HCT116 (cell line): Measurements from ENCODE around the gene CDK11A. TPM values are rescaled to one million over a fixed set of nuclear protein-coding genes. Genes with fewer than 3 reads are reported as not detected.
"Not testable (repeated sequence)": the region's sequence is repeated elsewhere in the genome, so short reads cannot be mapped to it uniquely, and the experiment has no call there.

Experiments
- ATAC-seq: fragments of 200-7000 bp; cut with Tn5 transposase; 2 replicates; pipeline ENCODE4 v1.9.1; 2020; ENCODE audit warnings: mild to moderate bottlenecking, moderate library complexity
- BruUV-seq: library from RNA; stranded (reverse); fragments of 400-500 nt; replicated peaks from 2 replicates; lab custom pipeline; 2021; lab: Mats Ljungman, UMichigan
- CTCF ChIA-PET: fragments of 300-600 bp; sonication (Branson Sonifier 250); formaldehyde crosslinking; loops from one replicate; lab custom pipeline; 2021; ENCODE audit warnings: antibody characterized with exemption; lab: Charles Lee
- POLR2A ChIA-PET: fragments of 300-600, 350-600 bp; sonication (Branson Sonifier 250); formaldehyde crosslinking; loops from one replicate; lab custom pipeline; 2021; ENCODE audit warnings: antibody characterized with exemption; lab: Charles Lee
- RAD21 ChIA-PET, 2 experiments: fragments of 300-600 bp; sonication (Branson Sonifier 250); formaldehyde crosslinking; loops; one replicate each; lab custom pipeline; 2023; ENCODE audit warnings: low total read pairs in 2 of 2; ENCODE audit not compliant: uncharacterized antibody in 2 of 2, unreplicated experiment in 2 of 2, low non-redundant PET in 1 of 2; lab: Charles Lee
- DNase-seq: peaks from one replicate; pipeline ENCODE4 v3.0.0-alpha.2; 2010; ENCODE audit warnings: low read depth, low spot score
- H2AFZ ChIP-seq: fragments of 200-600 bp; shearing (Covaris generic), sonication (generic); 2 replicates; pipeline ENCODE4 v1.6.1; 2017; ENCODE audit warnings: low read depth, mixed run types, mixed read lengths, antibody characterized with exemption, low read length; ENCODE audit not compliant: poor library complexity, severe bottlenecking
- H3K27ac ChIP-seq: 2 replicates; pipeline ENCODE4 v1.5.1; 2012; ENCODE audit warnings: low read depth, low read length
- H3K27me3 ChIP-seq: fragments of 200-600 bp; sonication (generic); 2 replicates; pipeline ENCODE4 v1.6.1; 2016; ENCODE audit warnings: mixed run types, low read length, mixed read lengths; ENCODE audit not compliant: insufficient read depth
- H3K36me3 ChIP-seq, 2 experiments: fragments of 200-500 bp in 1 of 2; fragments of 200-600 bp in 1 of 2; sonication (Bioruptor generic) in 1 of 2; sonication (generic) in 1 of 2; 2 replicates each; pipeline versions ENCODE4 v1.5.1 to v1.6.1; 2014 to 2016; ENCODE audit warnings: low read length in 2 of 2, inconsistent platforms in 1 of 2, mixed read lengths in 1 of 2, mixed run types in 1 of 2; ENCODE audit not compliant: insufficient read depth in 2 of 2, control insufficient read depth in 1 of 2
- H3K4me1 ChIP-seq, 2 experiments: fragments of 200-600 bp in 1 of 2; sonication (generic) in 1 of 2; 2 replicates each; pipeline versions ENCODE4 v1.5.1 to v1.6.1; 2012 to 2017; ENCODE audit warnings: low read length in 2 of 2, inconsistent platforms in 1 of 2, mild to moderate bottlenecking in 1 of 2, mixed read lengths in 1 of 2, mixed run types in 1 of 2, moderate library complexity in 1 of 2; ENCODE audit not compliant: insufficient read depth in 2 of 2, control insufficient read depth in 1 of 2
- H3K4me2 ChIP-seq: fragments of 200-600 bp; sonication (generic); 2 replicates; pipeline ENCODE4 v1.6.1; 2017; ENCODE audit warnings: mixed run types, low read length, mixed read lengths
- H3K4me3 ChIP-seq, 2 experiments: fragments of 200-600 bp in 1 of 2; sonication (generic) in 1 of 2; replicated peaks in 1 of 2; 2 replicates each; pipeline ENCODE4 v1.5.1; 2011 to 2016; ENCODE audit warnings: low read length in 2 of 2, control low read depth in 1 of 2, low read depth in 1 of 2, mild to moderate bottlenecking in 1 of 2, mixed read lengths in 1 of 2, mixed run types in 1 of 2
- H3K79me2 ChIP-seq: fragments of 200-600 bp; sonication (generic); 2 replicates; pipeline ENCODE4 v1.6.1; 2017; ENCODE audit warnings: mild to moderate bottlenecking, mixed run types, low read length, moderate library complexity, mixed read lengths; ENCODE audit not compliant: insufficient read depth
- H3K9ac ChIP-seq: fragments of 200-600 bp; sonication (generic); 2 replicates; pipeline ENCODE4 v1.6.1; 2016; ENCODE audit warnings: low read length, mixed read lengths
- H3K9me2 ChIP-seq: fragments of 200-600 bp; sonication (generic), shearing (Covaris generic); 2 replicates; pipeline ENCODE4 v1.6.1; 2017; ENCODE audit warnings: mixed run types, mild to moderate bottlenecking, moderate library complexity; ENCODE audit not compliant: insufficient read depth
- H3K9me3 ChIP-seq, 2 experiments: fragments of 200-500 bp in 1 of 2; fragments of 200-600 bp in 1 of 2; sonication (Bioruptor generic) in 1 of 2; sonication (generic) in 1 of 2; 2 replicates each; pipeline ENCODE4 v1.6.1; 2014 to 2017; ENCODE audit warnings: low read length in 2 of 2, mixed read lengths in 2 of 2, inconsistent platforms in 1 of 2, low read depth in 1 of 2, mild to moderate bottlenecking in 1 of 2, mixed run types in 1 of 2, moderate library complexity in 1 of 2; ENCODE audit not compliant: control insufficient read depth in 1 of 2, insufficient read depth in 1 of 2
- H4K20me1 ChIP-seq: fragments of 200-600 bp; sonication (generic), shearing (Covaris generic); 2 replicates; pipeline ENCODE4 v1.6.1; 2017; ENCODE audit warnings: mixed run types, mild to moderate bottlenecking, moderate library complexity; ENCODE audit not compliant: insufficient read depth
- EGR1 ChIP-seq: IDR thresholded peaks from 2 replicates; pipeline ENCODE4 v1.6.1; 2012; ENCODE audit warnings: low read depth
- ELF1 ChIP-seq: IDR thresholded peaks from 2 replicates; pipeline ENCODE4 v1.6.1; 2012; ENCODE audit warnings: low read depth, borderline replicate concordance
- intact Hi-C: fragments of 100-400 bp; cut with micrococcal nuclease; formaldehyde crosslinking; loops from 2 replicates; pipeline ENCODE4 v1.10.0; 2022
- total RNA-seq: library from RNA; stranded (reverse); gene quantifications from one replicate; pipeline ENCODE4 v1.2.1, GENCODE V29; 2021; ENCODE audit not compliant: unreplicated experiment

The CDK11A gene
- total RNA-seq, 1 experiment from 2014 or later: 61.0 TPM

- Histone ChIP-seq H3K79me2 (no peaks in the 10 kb centered on the region), H3K4me3 (no peak overlapping the region), H3K9me3 (no peaks in the 10 kb centered on the region), H3K27ac (0 out of 2 replicates have a peak overlapping the region, but pooled peaks have one; percentile 15), H2AFZ (no peak overlapping the region), H3K9ac (no peak overlapping the region), H3K4me1 (peaks cover 0 to 7% of the 10 kb centered on the region in 2 experiments; a peak in 1 of 4 replicates), H3K27me3 (no peaks in the 10 kb centered on the region), H3K9me2 (no peaks in the 10 kb centered on the region), H3K36me3 (no peaks in the 10 kb centered on the region), H4K20me1 (no peaks in the 10 kb centered on the region)
- intact Hi-C loops: no loop called here
- ATAC-seq (no peak), DNase-seq (no peak)
- BruUV-seq: no TSS peak
- RAD21 ChIA-PET: no interaction called here
- no peak for TF ChIP-seq ELF1
- no peak for TF ChIP-seq EGR1
- TF ChIP-seq, all 23 proteins: peak for 0
- ChIA-PET POLR2A (no interaction called here), CTCF (no interaction called here)
- no peak overlapping the region for H3K4me2 ChIP-seq
Observed at GRCh38 chr1:1677718-1678580, 46.2 kb downstream of the CDK11A start.

DNA sequence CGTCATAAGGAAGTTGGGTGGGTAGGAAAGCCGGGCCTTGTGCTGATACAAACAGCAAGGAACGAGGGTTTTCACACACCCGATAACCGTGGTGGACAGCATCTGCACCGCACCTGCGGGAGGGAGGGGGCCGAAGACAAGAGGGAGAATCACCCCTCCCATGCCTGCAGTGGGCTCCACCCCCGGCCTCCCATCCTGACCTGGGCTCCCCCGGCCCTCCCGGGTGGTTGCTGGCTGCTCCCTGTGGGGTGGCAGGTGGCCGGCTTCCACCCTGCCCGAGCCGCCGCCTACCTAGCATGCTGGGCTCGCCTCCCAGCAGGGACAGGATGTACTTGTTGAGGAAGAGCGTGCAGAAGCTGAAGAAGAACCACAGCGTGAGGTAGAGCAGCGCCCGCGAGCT, 48.1 kb downstream of the CDK11A start:
- BruUV-seq, ATAC-seq, H3K9ac ChIP-seq, H2AFZ ChIP-seq, H3K27ac ChIP-seq, H3K9me2 ChIP-seq, H3K9me3 ChIP-seq, H4K20me1 ChIP-seq, H3K27me3 ChIP-seq, H3K4me2 ChIP-seq, CTCF ChIA-PET, H3K79me2 ChIP-seq, RAD21 ChIA-PET, H3K4me3 ChIP-seq, POLR2A ChIA-PET, DNase-seq, H3K4me1 ChIP-seq, intact Hi-C loops, H3K36me3 ChIP-seq: not testable (repeated sequence)

GRCh38 chr1:1675218-1675617, 48.9 kb downstream of the CDK11A start:
- H3K79me2 ChIP-seq, H2AFZ ChIP-seq, CTCF ChIA-PET, H3K4me1 ChIP-seq, RAD21 ChIA-PET, H3K9me3 ChIP-seq, POLR2A ChIA-PET, H4K20me1 ChIP-seq, H3K9me2 ChIP-seq, H3K27ac ChIP-seq, H3K27me3 ChIP-seq, H3K36me3 ChIP-seq, intact Hi-C loops, DNase-seq, ATAC-seq, H3K4me3 ChIP-seq, BruUV-seq, H3K4me2 ChIP-seq, H3K9ac ChIP-seq: not testable (repeated sequence)

DNA sequence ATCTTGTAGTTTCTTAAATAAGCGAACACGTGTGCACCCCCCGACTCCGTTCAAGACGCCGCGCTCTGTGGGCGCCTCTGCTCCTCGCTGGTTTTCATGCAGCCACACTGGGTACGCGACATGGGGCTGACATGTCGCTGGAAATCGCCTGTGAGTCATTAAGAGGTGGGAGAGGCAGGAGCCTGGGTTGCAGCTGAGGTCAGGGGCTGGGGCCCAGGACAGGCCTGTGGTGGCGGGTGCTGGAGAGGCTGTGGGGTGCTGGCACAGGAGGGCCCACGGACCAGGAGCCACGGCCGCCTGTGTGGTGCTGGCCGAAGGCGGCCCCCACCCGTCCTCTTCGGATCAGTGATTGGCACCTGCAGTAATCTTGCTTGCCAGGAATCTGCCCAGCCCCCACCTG, 49.4 kb downstream of the CDK11A start:
- intact Hi-C loops, H3K9me2 ChIP-seq, ATAC-seq, H4K20me1 ChIP-seq, H2AFZ ChIP-seq, H3K79me2 ChIP-seq, RAD21 ChIA-PET, H3K4me3 ChIP-seq, H3K27ac ChIP-seq, H3K27me3 ChIP-seq, CTCF ChIA-PET, H3K9me3 ChIP-seq, DNase-seq, H3K36me3 ChIP-seq, H3K4me1 ChIP-seq, H3K4me2 ChIP-seq, BruUV-seq, POLR2A ChIA-PET, H3K9ac ChIP-seq: not testable (repeated sequence)
